ENCODE data around the gene S100PBP. TPM values are rescaled to one million over a fixed set of nuclear protein-coding genes. Genes with fewer than 3 reads are reported as not detected.

The S100PBP gene
- total and polyA plus RNA-seq, 2 of the 4 experiments (the other 2 are of a cell fraction), result 13.9 to 20.3 TPM

- Histone ChIP-seq H3K4me1 (ENCODE audit: control insufficient read depth, insufficient read depth, low read length) (peaks cover 2% of the 10 kb centered on the region; the same call in 1 of the 2 replicates), H4K20me1 (ENCODE audit: insufficient read depth, low read length) (no peaks in the 10 kb centered on the region), H2BK5ac (ENCODE audit: low read depth, low read length, poor library complexity, severe bottlenecking) (no peak overlapping the region), H4K5ac (ENCODE audit: low read depth, low read length) (peak overlapping the region; percentile 83), H2AK5ac (ENCODE audit: low read depth, low read length) (peak overlapping the region; percentile 58), H2BK20ac (ENCODE audit: low read depth, low read length) (no peak overlapping the region), H3K4me3 (ENCODE audit: insufficient read depth, low read depth, low read length) (peak overlapping the region; percentile 68), H3K4ac (ENCODE audit: low read depth, low read length) (peak overlapping the region; percentile 58; the same call in 1 of the 2 replicates), H3K27ac (ENCODE audit: insufficient read depth, low read length) (peak overlapping the region; percentile 2; the same call in 1 of the 2 replicates), H3K14ac (replicated peaks; ENCODE audit: low read depth, low read length) (peak overlapping the region; percentile 94), H4K91ac (ENCODE audit: insufficient read depth, low read depth, low read length) (peak overlapping the region; percentile 66; the same call in 1 of the 2 replicates), H3K36me3 (ENCODE audit: control insufficient read depth, insufficient read depth, low read length) (0 out of 2 replicates have a peak, but pooled peaks cover 1% of the 10 kb centered on the region), H2BK120ac (ENCODE audit: low read depth, low read length) (peak overlapping the region; percentile 40; the same call in 1 of the 2 replicates), H2AK9ac (replicated peaks; ENCODE audit: low read depth, low read length, poor library complexity) (no peak overlapping the region), H3K18ac (ENCODE audit: low read depth, low read length) (peak overlapping the region; percentile 17; the same call in 1 of the 2 replicates), H3K9me3 (ENCODE audit: control insufficient read depth, insufficient read depth, low read length) (no peaks in the 10 kb centered on the region), H3K9ac (ENCODE audit: low read depth, low read length) (peak overlapping the region; percentile 49), H3K79me1 (ENCODE audit: low read depth in 1 of 2, low read length in 2 of 2) (peaks cover 0 to 9% of the 10 kb centered on the region in 2 experiments; a peak in 1 of 4 replicates), H3K4me2 (ENCODE audit: low read depth, low read length) (peak overlapping the region; percentile 84), H2AFZ (replicated peaks; ENCODE audit: low read length, poor library complexity) (peak overlapping the region; percentile 91), H3K9me1 (ENCODE audit: insufficient read depth, low read length) (peaks cover 6% of the 10 kb centered on the region; the same call in 1 of the 2 replicates), H3K27me3 (ENCODE audit: control insufficient read depth, insufficient read depth, low read length) (peaks cover 5% of the 10 kb centered on the region), H3K56ac (ENCODE audit: extremely low read depth, insufficient read depth, low read length) (peak overlapping the region; percentile 9; the same call in 1 of the 2 replicates), H3K23ac (ENCODE audit: low read depth, low read length) (peak overlapping the region; percentile 72; the same call in 1 of the 2 replicates), H2BK15ac (ENCODE audit: low read depth, low read length) (no peak overlapping the region), H4K8ac (ENCODE audit: low read depth in 2 of 2, low read length in 2 of 2) (peak overlapping the region; percentile 50 to 90; a peak in 2 of 4 replicates)
- dilution Hi-C loops (cut with HindIII; ENCODE audit: low sequenced_read_pairs, unreplicated experiment), result no loop called here
- DNase-seq (no peak), ATAC-seq (ENCODE audit: low read depth) (no peak)
- WGBS, 2 experiments (ENCODE audit: extremely low coverage in 2 of 2, insufficient read length in 1 of 2), result 45% methylated on average over 7 of the region's 24 CpGs; no CpG with 5 or more reads in 1 of the 2 experiments
- ChIA-PET CTCF (interaction anchor here (0.6 to 1.2 kb wide), 2 partner anchors 113 to 327 kb away, joined by 3 read pairs; no protein-coding TSS in a partner anchor), POLR2A (ENCODE audit: unreplicated experiment) (no interaction called here)
- BruUV-seq (replicated peaks), result no TSS peak
- intact Hi-C loops (cut with micrococcal nuclease), result no loop called here
- in situ Hi-C loops (cut with MboI; ENCODE audit: low sequenced_read_pairs), result no loop called here
- TF ChIP-seq BHLHE40 (IDR thresholded peaks at IDR 0.05; ENCODE audit: low read depth, low read length), result no peak
- no peak for TF ChIP-seq MAZ (IDR thresholded peaks at IDR 0.05; ENCODE audit: borderline replicate concordance, low read depth, low read length)
- no peak for TF ChIP-seq CEBPB (IDR thresholded peaks at IDR 0.05; ENCODE audit: low read depth, low read length)
- no peak for TF ChIP-seq FOS (IDR thresholded peaks at IDR 0.05; ENCODE audit: low read depth, low read length)
- no peak for TF ChIP-seq RAD21 (IDR thresholded peaks at IDR 0.05; ENCODE audit: low read length)
- TF ChIP-seq RCOR1 (IDR thresholded peaks at IDR 0.05; ENCODE audit: insufficient replicate concordance, low read length), result no peak
- TF ChIP-seq CHD1 (IDR thresholded peaks at IDR 0.05; ENCODE audit: low read depth, low read length), result no peak
- no peak for TF ChIP-seq POLR2A (IDR thresholded peaks at IDR 0.05; ENCODE audit: low read depth, low read length)
- TF ChIP-seq ELK1 (IDR thresholded peaks at IDR 0.05; ENCODE audit: borderline replicate concordance, low read depth, low read length), result no peak
- no peak for TF ChIP-seq MAFK (IDR thresholded peaks at IDR 0.05; ENCODE audit: low read depth, low read length)
- TF ChIP-seq CTCF (conservative IDR thresholded peaks at IDR 0.05; ENCODE audit: low read depth, low read length), result no peak
- TF ChIP-seq MXI1 (IDR thresholded peaks at IDR 0.05; ENCODE audit: borderline replicate concordance, low read depth, low read length), result no peak
- TF ChIP-seq RFX5 (IDR thresholded peaks at IDR 0.05; ENCODE audit: low read depth, low read length), result no peak
- TF ChIP-seq NFE2L2 (IDR thresholded peaks at IDR 0.05; ENCODE audit: low read depth, low read length), result no peak
Observed at GRCh38 chr1:32901823-32902534, 84.5 kb downstream of the S100PBP start.
